Naive thymus-derived CD4-positive, alpha-beta T cell (primary cell): ENCODE data around the gene NAPG. TPM values are rescaled to one million over a fixed set of nuclear protein-coding genes. Genes with fewer than 3 reads are reported as not detected.
A peak's percentile ranks its signal among the peaks of the same experiment; 100 is the strongest.
"Not testable (repeated sequence)": the region's sequence is repeated elsewhere in the genome, so short reads cannot be mapped to it uniquely, and the experiment has no call there.

ENCODE experiments used
- ATAC-seq: fragments of 150-1000 bp; cut with Tn5 transposase; 2 replicates; pipeline ENCODE4 v1.10.0; 2021; ENCODE audit warnings: mild to moderate bottlenecking, moderate library complexity
- CTCF ChIA-PET: fragments of 350-600 bp; sonication (Branson Sonifier 250); formaldehyde crosslinking; loops from one replicate; lab custom pipeline; 2021; ENCODE audit warnings: antibody characterized with exemption; lab: Charles Lee
- POLR2A ChIA-PET: fragments of 350-600 bp; sonication (Branson Sonifier 250); formaldehyde crosslinking; loops from one replicate; lab custom pipeline; 2021; ENCODE audit warnings: antibody characterized with exemption, inconsistent platforms; lab: Charles Lee
- DNase-seq, 9 donors: peaks; one replicate each; pipeline versions ENCODE4 v3.0.0 to v3.0.0-alpha.2; 2020 to 2022; ENCODE audit warnings: mixed read lengths in 1 of 9
- H3K27ac ChIP-seq: one replicate; pipeline ENCODE4 v1.7.0; 2013; ENCODE audit warnings: mild to moderate bottlenecking, low read depth, low read length, moderate library complexity
- H3K27me3 ChIP-seq, 2 donors: one replicate each; pipeline ENCODE4 v1.7.0; 2013; ENCODE audit warnings: low read length in 2 of 2, mild to moderate bottlenecking in 2 of 2, moderate library complexity in 2 of 2; ENCODE audit not compliant: control insufficient read depth in 2 of 2, insufficient read depth in 2 of 2
- H3K36me3 ChIP-seq, 3 experiments: 1 replicate in 2 of 3; 2 replicates in 1 of 3; pipeline ENCODE4 v1.7.0; 2013; ENCODE audit warnings: low read length in 3 of 3, mild to moderate bottlenecking in 3 of 3, moderate library complexity in 1 of 3; ENCODE audit not compliant: insufficient read depth in 3 of 3, control insufficient read depth in 2 of 3
- H3K4me1 ChIP-seq, 2 donors: one replicate each; pipeline ENCODE4 v1.7.0; 2013; ENCODE audit warnings: low read length in 2 of 2, mild to moderate bottlenecking in 2 of 2, moderate library complexity in 1 of 2; ENCODE audit not compliant: control insufficient read depth in 2 of 2, insufficient read depth in 2 of 2
- H3K4me3 ChIP-seq: 2 replicates; pipeline ENCODE4 v1.7.0; 2013; ENCODE audit warnings: mild to moderate bottlenecking, low read length
- H3K9me3 ChIP-seq, 3 experiments: 1 replicate in 2 of 3; 2 replicates in 1 of 3; pipeline ENCODE4 v1.7.0; 2013; ENCODE audit warnings: low read length in 3 of 3; ENCODE audit not compliant: control insufficient read depth in 2 of 3
- H3K27ac Mint-ChIP-seq, 9 donors: one replicate each; pipeline ENCODE4 v1.8.0; 2020 to 2022; ENCODE audit warnings: mixed read lengths in 9 of 9, mild to moderate bottlenecking in 8 of 9, moderate library complexity in 5 of 9, inconsistent platforms in 2 of 9
- H3K27me3 Mint-ChIP-seq, 5 donors: one replicate each; pipeline ENCODE4 v1.8.0; 2021 to 2022; ENCODE audit warnings: mixed read lengths in 5 of 5, mild to moderate bottlenecking in 1 of 5
- H3K36me3 Mint-ChIP-seq, 5 donors: one replicate each; pipeline ENCODE4 v1.8.0; 2020 to 2022; ENCODE audit warnings: mixed read lengths in 5 of 5, mild to moderate bottlenecking in 3 of 5, inconsistent platforms in 1 of 5
- H3K4me1 Mint-ChIP-seq, 7 donors: one replicate each; pipeline ENCODE4 v1.8.0; 2020 to 2022; ENCODE audit warnings: mixed read lengths in 7 of 7, mild to moderate bottlenecking in 3 of 7, inconsistent platforms in 1 of 7
- H3K4me3 Mint-ChIP-seq, 10 donors: one replicate each; pipeline ENCODE4 v1.8.0; 2020 to 2022; ENCODE audit warnings: mild to moderate bottlenecking in 10 of 10, mixed read lengths in 10 of 10, moderate library complexity in 6 of 10, inconsistent platforms in 2 of 10
- H3K9me3 Mint-ChIP-seq, 11 donors: one replicate each; pipeline ENCODE4 v1.8.0; 2020 to 2022; ENCODE audit warnings: mixed read lengths in 11 of 11, mild to moderate bottlenecking in 4 of 11, inconsistent platforms in 1 of 11, moderate library complexity in 1 of 11
- intact Hi-C, 2 donors: fragments of 100-400 bp; cut with micrococcal nuclease; formaldehyde crosslinking; loops; one replicate each; pipeline ENCODE4 v1.15.1; 2023
- polyA plus RNA-seq, 2 donors: library from polyadenylated mRNA; unstranded; fragments of 300-500 nt; fragmentation: Illumina TruSeq; gene quantifications; one replicate each; pipeline ENCODE4 v1.2.3, GENCODE V29; 2021
- total RNA-seq, 6 experiments: library from RNA in 5 of 6; stranded (reverse) in 5 of 6; gene quantifications; 1 replicate in 5 of 6; 2 replicates in 1 of 6; pipeline ENCODE4 v1.2.3 and lab custom pipeline; 2021 to 2026

NAPG gene
- total and polyA plus RNA-seq, 7 experiments from 2014 or later, result 10.2 to 35.7 (median 29.9) TPM

DNA sequence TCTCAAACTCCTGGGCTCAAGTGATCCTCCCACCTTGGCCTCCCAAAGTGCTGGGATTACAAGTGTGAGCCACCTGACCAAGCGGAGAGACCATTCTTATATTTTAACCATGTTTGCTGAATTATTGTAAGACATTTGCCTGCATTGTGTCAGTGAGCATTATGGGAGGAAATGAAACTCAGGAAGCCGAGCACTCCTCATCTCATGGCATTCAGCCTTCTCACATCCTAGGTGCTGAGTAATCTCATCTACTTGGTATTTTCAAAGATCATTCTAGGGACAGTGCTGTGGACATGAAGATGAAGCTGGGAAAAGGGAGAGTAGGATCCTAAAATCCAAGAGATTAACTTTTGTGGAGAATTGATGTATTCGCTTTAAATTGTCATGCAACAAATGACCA is 66.1 kb downstream of the NAPG start:
- Mint-ChIP-seq H3K9me3 (peaks cover 0 to 9% (median 3%) of the 10 kb centered on the region in 11 donors), H3K27me3 (peaks cover 0 to 8% (median 0%) of the 10 kb centered on the region in 5 donors), H3K36me3 (peaks cover 0 to 11% (median 0%) of the 10 kb centered on the region in 5 donors), H3K4me3 (no peak overlapping the region), H3K27ac (peak overlapping the region in 1 of 9 donors; percentile 10), H3K4me1 (peaks cover 0 to 13% (median 0%) of the 10 kb centered on the region in 7 donors)
- ATAC-seq (no peak), DNase-seq (no peak)
- intact Hi-C loops, result no loop called here
- ChIA-PET POLR2A (no interaction called here), CTCF (no interaction called here)
- Histone ChIP-seq H3K4me3 (no peak overlapping the region), H3K9me3 (no peaks in the 10 kb centered on the region), H3K4me1 (no peaks in the 10 kb centered on the region), H3K36me3 (no peaks in the 10 kb centered on the region), H3K27ac (no peak overlapping the region), H3K27me3 (no peaks in the 10 kb centered on the region)

DNA sequence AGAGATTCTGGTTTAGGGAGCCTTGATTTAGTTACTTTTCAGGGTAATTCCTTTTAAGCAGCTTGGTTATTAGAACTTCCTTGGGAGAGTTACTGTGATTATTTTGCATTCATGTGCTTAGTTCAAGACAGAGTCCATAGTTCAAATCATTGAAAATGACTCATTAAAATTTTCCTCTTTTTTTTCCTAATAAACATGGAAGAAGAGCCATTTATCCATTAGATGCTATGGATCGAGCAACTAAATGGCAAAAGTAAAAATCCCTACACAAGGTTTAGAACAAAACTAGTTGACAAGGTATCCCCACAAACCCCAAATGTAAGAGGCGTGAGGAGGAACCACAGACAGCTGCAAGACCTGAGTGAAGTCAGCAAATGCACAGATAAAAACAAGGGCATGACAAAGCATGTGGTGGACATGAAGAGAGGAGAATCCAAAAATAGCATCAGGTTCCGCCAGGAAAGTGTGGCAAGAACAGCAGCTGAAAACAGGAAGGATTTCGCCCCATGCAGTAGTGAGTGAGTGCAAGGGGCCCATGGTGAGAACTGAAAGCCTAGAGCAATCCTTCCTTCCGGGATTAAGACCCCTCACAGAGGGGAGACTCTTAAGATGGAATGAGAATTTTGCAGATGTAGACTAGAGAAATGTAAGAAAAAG is 67.7 kb downstream of the NAPG start:
- H3K4me1 ChIP-seq, H3K4me3 Mint-ChIP-seq, DNase-seq, H3K27ac ChIP-seq, H3K9me3 Mint-ChIP-seq, H3K36me3 ChIP-seq, intact Hi-C loops, POLR2A ChIA-PET, H3K4me3 ChIP-seq, H3K27me3 Mint-ChIP-seq, CTCF ChIA-PET, H3K9me3 ChIP-seq, H3K27ac Mint-ChIP-seq, H3K27me3 ChIP-seq: not testable (repeated sequence)
- peak; percentile 77 for ATAC-seq
- Mint-ChIP-seq H3K36me3 (peaks cover 0 to 11% (median 0%) of the 10 kb centered on the region in 5 donors), H3K4me1 (peaks cover 0 to 13% (median 0%) of the 10 kb centered on the region in 7 donors)

DNA sequence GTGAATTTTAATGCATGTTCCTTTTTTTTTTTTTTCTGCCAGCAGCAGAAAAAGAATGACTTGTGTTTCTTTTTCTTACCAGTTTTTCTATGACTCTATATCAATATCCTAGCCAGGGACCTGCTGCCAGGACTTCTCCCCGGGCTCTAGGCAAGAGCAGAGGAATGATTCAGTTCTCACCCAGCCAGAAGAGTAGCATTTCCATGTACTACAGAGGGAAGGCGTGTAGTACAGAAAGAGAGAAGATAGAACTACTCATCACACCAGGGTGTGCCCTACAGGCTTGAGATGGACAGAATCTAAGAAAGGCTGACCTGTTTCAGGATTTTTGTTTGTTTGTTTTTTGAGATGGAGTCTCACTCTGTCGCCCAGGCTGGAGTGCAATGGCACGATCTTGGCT is 70.1 kb downstream of the NAPG start:
- H3K36me3 ChIP-seq, H3K4me3 ChIP-seq, H3K4me3 Mint-ChIP-seq, H3K9me3 Mint-ChIP-seq, H3K27me3 Mint-ChIP-seq, H3K4me1 Mint-ChIP-seq, H3K9me3 ChIP-seq, H3K27ac ChIP-seq, H3K4me1 ChIP-seq, intact Hi-C loops, H3K36me3 Mint-ChIP-seq, DNase-seq, H3K27ac Mint-ChIP-seq, ATAC-seq, CTCF ChIA-PET, H3K27me3 ChIP-seq, POLR2A ChIA-PET: not testable (repeated sequence)

DNA sequence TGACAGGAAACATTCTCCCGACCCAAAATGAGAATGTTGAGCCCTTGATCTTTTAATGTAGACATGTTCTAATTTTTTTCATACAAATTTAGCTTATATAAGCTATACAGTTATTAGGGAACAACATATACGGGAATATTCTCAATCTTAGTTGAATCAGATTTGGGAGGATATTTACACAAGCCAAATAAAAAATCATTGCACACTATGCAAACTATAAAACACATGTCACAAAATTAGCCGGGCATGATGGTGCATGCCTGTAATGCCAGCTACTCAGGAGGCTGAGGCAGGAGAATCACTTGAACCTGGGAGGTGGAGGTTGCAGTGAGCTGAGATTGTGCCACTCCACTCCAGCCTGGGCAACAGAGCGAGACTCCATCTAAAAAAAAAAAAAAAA is 71.9 kb downstream of the NAPG start:
- ATAC-seq, H3K27ac Mint-ChIP-seq, H3K4me1 Mint-ChIP-seq, H3K4me3 Mint-ChIP-seq, POLR2A ChIA-PET, DNase-seq, H3K36me3 Mint-ChIP-seq, H3K4me1 ChIP-seq, H3K27me3 ChIP-seq, H3K36me3 ChIP-seq, CTCF ChIA-PET, H3K27me3 Mint-ChIP-seq, H3K9me3 ChIP-seq, H3K4me3 ChIP-seq, H3K27ac ChIP-seq, intact Hi-C loops: not testable (repeated sequence)
- H3K9me3 Mint-ChIP-seq, result peaks cover 2 to 20% (median 6%) of the 10 kb centered on the region in 11 donors

DNA sequence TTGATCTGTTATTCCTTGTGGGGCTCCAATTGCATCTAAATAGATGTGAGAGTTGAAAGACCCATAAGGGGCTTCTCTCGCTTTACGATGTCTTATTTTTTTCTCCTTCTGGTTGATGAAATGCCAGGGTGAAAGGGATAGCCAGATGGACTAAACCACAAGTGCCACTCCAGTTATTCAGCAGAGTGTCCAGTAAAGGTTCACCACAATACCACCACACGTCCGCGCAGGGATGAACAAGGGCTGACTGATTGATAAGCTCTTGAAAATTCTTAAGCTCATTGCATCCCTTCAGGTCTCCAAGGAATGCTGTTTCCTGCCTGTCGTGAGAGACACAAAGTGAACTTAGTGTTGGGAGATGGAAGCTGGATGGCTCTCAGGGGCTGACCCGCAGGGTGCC is 74.9 kb downstream of the NAPG start:
- H3K9me3 ChIP-seq, intact Hi-C loops, CTCF ChIA-PET, ATAC-seq, H3K4me1 Mint-ChIP-seq, H3K4me3 Mint-ChIP-seq, H3K4me1 ChIP-seq, H3K27me3 Mint-ChIP-seq, H3K27ac Mint-ChIP-seq, H3K4me3 ChIP-seq, DNase-seq, H3K27me3 ChIP-seq, H3K27ac ChIP-seq, POLR2A ChIA-PET, H3K36me3 ChIP-seq: not testable (repeated sequence)
- Mint-ChIP-seq H3K9me3 (peaks cover 5 to 34% (median 18%) of the 10 kb centered on the region in 11 donors), H3K36me3 (peaks cover 0 to 11% (median 9%) of the 10 kb centered on the region in 5 donors)

Other genes with a start within 250 kb of the NAPG start
- gene APCDD1, start 71.4 kb upstream of the NAPG start, total RNA-seq, result under 1 TPM in 2 of 5 experiments, not detected in 3; 0.16 to 0.81 TPM
- not detected for gene APCDD1, start 71.4 kb upstream of the NAPG start, polyA plus RNA-seq